GM12878 (cell line): Measurements from ENCODE around the gene NSD2. TPM values are rescaled to one million over a fixed set of nuclear protein-coding genes. Genes with fewer than 3 reads are reported as not detected.

Experiments used
- ATAC-seq: fragments of 200-7000 bp; cut with Tn5 transposase; 3 replicates; pipeline ENCODE4 v1.9.1; 2020; ENCODE audit warnings: mild to moderate bottlenecking, moderate library complexity
- BruUV-seq: library from RNA; stranded (reverse); fragments of 400-500 nt; replicated peaks from 2 replicates; lab custom pipeline; 2021; lab: Mats Ljungman, UMichigan
- CTCF ChIA-PET: fragments of 300-600 bp; sonication (Branson Sonifier 250); formaldehyde crosslinking; extraction: SDS; loops from one replicate; lab custom pipeline; 2021; ENCODE audit warnings: inconsistent platforms; lab: Yijun Ruan, JAX
- POLR2A ChIA-PET: fragments of 350-600 bp; formaldehyde crosslinking; extraction: SDS; loops from one replicate; lab custom pipeline; 2021; ENCODE audit warnings: inconsistent platforms; lab: Charles Lee
- RAD21 ChIA-PET: fragments of 300-600 bp; sonication (Branson Sonifier 250); formaldehyde crosslinking; loops from one replicate; lab custom pipeline; 2023; ENCODE audit warnings: antibody characterized with exemption; ENCODE audit not compliant: unreplicated experiment; lab: Charles Lee
- SMC1A ChIA-PET: fragments of 300-600 bp; sonication (Branson Sonifier 250); formaldehyde crosslinking; loops from one replicate; lab custom pipeline; 2023; ENCODE audit not compliant: unreplicated experiment, uncharacterized antibody; lab: Charles Lee
- DNase-seq: peaks from one replicate; pipeline ENCODE4 v3.0.0-alpha.2; 2011; ENCODE audit warnings: low read depth, low spot score
- FAIRE-seq: peaks from 3 replicates; lab custom pipeline; 2011; peaks lifted over from hg19 to GRCh38; lab: Jason Lieb, UNC
- H2AFZ ChIP-seq: 2 replicates; pipeline ENCODE4 v1.6.0; 2011; ENCODE audit warnings: low read depth, low read length, control low read depth; ENCODE audit not compliant: control insufficient read depth
- H3K27ac ChIP-seq: 2 replicates; pipeline ENCODE4 v1.5.1; 2011; ENCODE audit warnings: control low read depth; ENCODE audit not compliant: control insufficient read depth, insufficient read depth
- H3K27me3 ChIP-seq, 2 experiments: replicated peaks in 1 of 2; 2 replicates each; pipeline versions ENCODE4 v1.6.0 to v1.6.1; 2011; ENCODE audit warnings: low read length in 1 of 2; ENCODE audit not compliant: control insufficient read depth in 2 of 2, insufficient read depth in 2 of 2
- H3K36me3 ChIP-seq, 2 experiments: 2 replicates each; pipeline ENCODE4 v1.5.1; 2011; ENCODE audit warnings: low read length in 1 of 2; ENCODE audit not compliant: control insufficient read depth in 2 of 2, insufficient read depth in 2 of 2
- H3K4me1 ChIP-seq: 2 replicates; pipeline ENCODE4 v1.6.1; 2011; ENCODE audit warnings: mild to moderate bottlenecking, low read length, moderate library complexity, mixed read lengths; ENCODE audit not compliant: control insufficient read depth, insufficient read depth
- H3K4me2 ChIP-seq: 2 replicates; pipeline ENCODE4 v1.6.0; 2011; ENCODE audit warnings: control low read depth; ENCODE audit not compliant: control insufficient read depth, insufficient read depth
- H3K4me3 ChIP-seq: fragments of 200-600 bp; sonication (generic); 2 replicates; pipeline ENCODE4 v1.5.1; 2016
- H3K79me2 ChIP-seq: 2 replicates; pipeline ENCODE4 v1.6.0; 2011; ENCODE audit warnings: low read length; ENCODE audit not compliant: control insufficient read depth, insufficient read depth
- H3K9ac ChIP-seq: 2 replicates; pipeline ENCODE4 v1.8.0; 2011; ENCODE audit warnings: low read length, control low read depth, mixed read lengths; ENCODE audit not compliant: control insufficient read depth, insufficient read depth
- H3K9me3 ChIP-seq: replicated peaks from 3 replicates; pipeline ENCODE4 v1.5.1; 2011; ENCODE audit warnings: mild to moderate bottlenecking, low read length; ENCODE audit not compliant: control insufficient read depth, insufficient read depth
- H4K20me1 ChIP-seq: 2 replicates; pipeline ENCODE4 v1.6.0; 2011; ENCODE audit not compliant: control insufficient read depth, insufficient read depth
- BACH1 ChIP-seq: fragments of 450-650 bp; IDR thresholded peaks from 2 replicates; pipeline ENCODE4 v1.6.1; 2017; ENCODE audit warnings: mild to moderate bottlenecking, borderline replicate concordance
- BRCA1 ChIP-seq: IDR thresholded peaks from 2 replicates; pipeline ENCODE4 v1.6.1; 2011; ENCODE audit warnings: low read depth, low read length, improper control_type of control experiment
- CEBPB ChIP-seq, 2 experiments: fragments of 150-350 bp in 1 of 2; IDR thresholded peaks; 2 replicates each; pipeline ENCODE4 v1.6.1; 2012 to 2014; ENCODE audit warnings: low read depth in 2 of 2, low read length in 2 of 2, borderline replicate concordance in 1 of 2, inconsistent platforms in 1 of 2
- CHD2 ChIP-seq: IDR thresholded peaks from 2 replicates; pipeline ENCODE4 v1.6.1; 2011; ENCODE audit warnings: low read depth, low read length, improper control_type of control experiment, borderline replicate concordance
- CREB1 ChIP-seq: IDR thresholded peaks from 2 replicates; pipeline ENCODE4 v1.6.1; 2012; ENCODE audit warnings: low read depth, mild to moderate bottlenecking, inconsistent platforms
- CREM ChIP-seq: IDR thresholded peaks from 2 replicates; pipeline ENCODE4 v1.6.1; 2014; ENCODE audit warnings: antibody characterized with exemption, low read depth
- ESRRA ChIP-seq: IDR thresholded peaks from 2 replicates; pipeline ENCODE4 v1.6.1; 2012; ENCODE audit warnings: mild to moderate bottlenecking, low read length, improper control_type of control experiment
- GATAD2B ChIP-seq: fragments of 450-650 bp; conservative IDR thresholded peaks from 2 replicates; pipeline ENCODE4 v1.6.1; 2017; ENCODE audit warnings: low read depth, mild to moderate bottlenecking, moderate library complexity
- HDAC2 ChIP-seq: fragments of 200-600 bp; sonication (generic); IDR thresholded peaks from 2 replicates; pipeline ENCODE4 v1.6.1; 2017
- MTA2 ChIP-seq: fragments of 450-650 bp; IDR thresholded peaks from 2 replicates; pipeline ENCODE4 v1.6.1; 2016; ENCODE audit warnings: low read depth, mild to moderate bottlenecking, moderate library complexity
- NFIC ChIP-seq: IDR thresholded peaks from 2 replicates; pipeline ENCODE4 v1.6.1; 2012; ENCODE audit warnings: low read depth, mild to moderate bottlenecking, inconsistent platforms, low read length, moderate library complexity
- NFXL1 ChIP-seq: fragments of 450-650 bp; IDR thresholded peaks from 2 replicates; pipeline ENCODE4 v1.6.1; 2017; ENCODE audit warnings: antibody characterized with exemption, mild to moderate bottlenecking, borderline replicate concordance
- NFYA ChIP-seq: IDR thresholded peaks from 2 replicates; pipeline ENCODE4 v1.6.1; 2011; ENCODE audit warnings: low read depth, mild to moderate bottlenecking, low read length, improper control_type of control experiment, borderline replicate concordance
- NKRF ChIP-seq: fragments of 450-650 bp; conservative IDR thresholded peaks from 2 replicates; pipeline ENCODE4 v1.6.1; 2017; ENCODE audit warnings: mild to moderate bottlenecking, moderate library complexity
- POU2F2 ChIP-seq: IDR thresholded peaks from 3 replicates; pipeline ENCODE4 v1.6.1; 2011; ENCODE audit warnings: low read depth, mild to moderate bottlenecking, low read length, borderline replicate concordance
- RCOR1 ChIP-seq: conservative IDR thresholded peaks from 2 replicates; pipeline ENCODE4 v1.6.1; 2012; ENCODE audit warnings: low read depth, low read length, improper control_type of control experiment
- SMARCA5 ChIP-seq: fragments of 450-650 bp; IDR thresholded peaks from 2 replicates; pipeline ENCODE4 v1.6.1; 2017; ENCODE audit warnings: mild to moderate bottlenecking
- STAT1 ChIP-seq: fragments of 450-650 bp; conservative IDR thresholded peaks from 2 replicates; pipeline ENCODE4 v1.6.1; 2014; ENCODE audit warnings: antibody characterized with exemption, mild to moderate bottlenecking
- TCF12 ChIP-seq: IDR thresholded peaks from 2 replicates; pipeline ENCODE4 v1.6.1; 2011; ENCODE audit warnings: low read depth, mild to moderate bottlenecking, low read length
- ZNF217 ChIP-seq: fragments of 450-650 bp; IDR thresholded peaks from 2 replicates; pipeline ENCODE4 v1.6.1; 2017; ENCODE audit warnings: antibody characterized with exemption, mild to moderate bottlenecking
- WGBS: methylation state at CpG from one replicate; pipeline ENCODE4 v1.1.6; 2016; ENCODE audit warnings: low lambda C conversion rate; ENCODE audit not compliant: insufficient replicate concordance, insufficient coverage; ENCODE audit errors: missing lambda C conversion rate; 5-methylcytosine and 5-hydroxymethylcytosine counted together
- in situ Hi-C: fragments of 300-500 bp; cut with MboI; formaldehyde crosslinking; loops from 9 replicates; pipeline ENCODE4 v1.14.3; 2018; ENCODE audit warnings: mixed read lengths
- intact Hi-C: fragments of 100-400 bp; cut with micrococcal nuclease; formaldehyde crosslinking; loops from one replicate; pipeline ENCODE4 v1.14.2; 2022; ENCODE audit not compliant: unreplicated experiment
- polyA plus RNA-seq, 11 experiments: library from polyadenylated mRNA; depleted of rRNA in 4 of 11; unstranded in 6 of 11; stranded (reverse) in 5 of 11; fragments of >200 nt; fragmentation: Nextera tagmentation in 4 of 11; fragmentation: Illumina TruSeq in 1 of 11; extraction: Ambion mirVana in 4 of 11; extraction: Trizol in 1 of 11; gene quantifications; 1 replicate in 1 of 11; 2 replicates in 10 of 11; pipeline versions ENCODE4 v1.2.1 to v1.2.3, GENCODE V29; 2011 to 2016; ENCODE audit warnings: inconsistent platforms in 2 of 11, missing spikeins in 2 of 11, low read depth in 1 of 11
- total RNA-seq, 4 experiments: library from RNA; depleted of rRNA in 3 of 4; stranded (reverse); fragments of >200 nt in 3 of 4; fragmentation: Illumina TruSeq in 1 of 4; extraction: Trizol in 1 of 4; gene quantifications; 2 replicates each; pipeline versions ENCODE4 v1.2.1 to v1.2.3, GENCODE V29; 2013 to 2021

NSD2 gene
- total and polyA plus RNA-seq, 10 of the 15 experiments (the other 5 are each of a cell fraction or from before 2014, with no cell fraction given): 8.6 to 139 (median 67.2) TPM

- ChIA-PET RAD21 (no interaction called here), POLR2A (interaction anchor here (0.7 kb wide), 1 partner anchor 56 kb away, joined by 3 read pairs; no protein-coding TSS in a partner anchor), SMC1A (no interaction called here), CTCF (interaction anchor here (0.6 to 1.2 kb wide), 2 partner anchors 18 to 189 kb away, joined by 3 read pairs; no protein-coding TSS in a partner anchor)
- H3K36me3 ChIP-seq: peaks cover 38 to 64% of the 10 kb centered on the region in 2 experiments
- no TSS peak for BruUV-seq
- H3K27ac ChIP-seq: no peak overlapping the region
- H4K20me1 ChIP-seq: no peaks in the 10 kb centered on the region
- H3K79me2 ChIP-seq: no peaks in the 10 kb centered on the region
- DNase-seq: no peak
- in situ Hi-C loops (no loop called here), intact Hi-C loops (no loop called here)
- no peak overlapping the region for H3K4me2 ChIP-seq
- ATAC-seq: no peak
- no peaks in the 10 kb centered on the region; the same call in 2 of the 3 replicates for H3K9me3 ChIP-seq
- no peak for FAIRE-seq
- H2AFZ ChIP-seq: no peak overlapping the region
- H3K4me3 ChIP-seq: no peak overlapping the region
- no peaks in the 10 kb centered on the region for H3K27me3 ChIP-seq
- H3K9ac ChIP-seq: no peak overlapping the region
- no peaks in the 10 kb centered on the region for H3K4me1 ChIP-seq
- TF ChIP-seq CREB1 (no peak), CHD2 (no peak), BRCA1 (no peak), CREM (no peak), ZNF217 (no peak), NFYA (no peak), BACH1 (no peak), POU2F2 (no peak), ESRRA (no peak), STAT1 (no peak), NKRF (no peak), TCF12 (no peak), HDAC2 (no peak), GATAD2B (no peak), MTA2 (no peak), NFIC (no peak), SMARCA5 (no peak), RCOR1 (no peak), NFXL1 (no peak), CEBPB (IDR thresholded peaks at IDR 0.05; ENCODE audit: borderline replicate concordance in 1 of 2, low read depth in 2 of 2, low read length in 2 of 2) (no peak)
- 97% methylated on average over 4 of the region's 4 CpGs for WGBS
Measured at GRCh38 chr4:1962980-1963379, 91.8 kb downstream of the NSD2 start.
